Right atrium auricular region (tissue), 2 donors: Measurements from ENCODE around the gene ADAM30. TPM values are rescaled to one million over a fixed set of nuclear protein-coding genes. Genes with fewer than 3 reads are reported as not detected.

Experiments used
- DNase-seq: peaks from one replicate; pipeline ENCODE4 v3.0.0-alpha.2; 2019; ENCODE audit warnings: low spot score
- H3K27ac ChIP-seq, 2 donors: fragments of 200-600 bp; sonication (generic); 1 replicate in 1 of 2; 2 replicates in 1 of 2; pipeline ENCODE4 v1.5.1; 2016 to 2019
- H3K27me3 ChIP-seq, 2 donors: fragments of 200-600 bp; sonication (generic); one replicate each; pipeline versions ENCODE4 v1.5.1 to v1.6.0; 2017 to 2019
- H3K36me3 ChIP-seq: fragments of 200-600 bp; sonication (generic); one replicate; pipeline ENCODE4 v1.5.1; 2016
- H3K4me1 ChIP-seq, 2 donors: fragments of 200-600 bp; sonication (generic); one replicate each; pipeline versions ENCODE4 v1.5.1 to v1.6.0; 2017 to 2019
- H3K4me3 ChIP-seq, 2 donors: fragments of 200-600 bp; sonication (generic); 1 replicate in 1 of 2; 2 replicates in 1 of 2; pipeline ENCODE4 v1.5.1; 2017 to 2019; ENCODE audit warnings: mild to moderate bottlenecking in 1 of 2, moderate library complexity in 1 of 2
- H3K9me3 ChIP-seq, 2 donors: fragments of 200-600 bp; sonication (generic); one replicate each; pipeline ENCODE4 v1.5.1; 2019
- total RNA-seq, 2 donors: library from RNA; depleted of rRNA; stranded (reverse); fragments of >200 nt; gene quantifications; one replicate each; pipeline ENCODE4 v1.1.0, GENCODE V29; 2016
- TF ChIP-seq, protein P1 (sequence below), 2 donors: fragments of 200-600 bp; sonication (generic); IDR thresholded peaks; one replicate each; pipeline ENCODE4 v1.5.1; 2019; ENCODE audit warnings: antibody characterized with exemption in 2 of 2

Gene ADAM30
- total RNA-seq, 2 donors from 2014 or later, result not detected

DNA sequence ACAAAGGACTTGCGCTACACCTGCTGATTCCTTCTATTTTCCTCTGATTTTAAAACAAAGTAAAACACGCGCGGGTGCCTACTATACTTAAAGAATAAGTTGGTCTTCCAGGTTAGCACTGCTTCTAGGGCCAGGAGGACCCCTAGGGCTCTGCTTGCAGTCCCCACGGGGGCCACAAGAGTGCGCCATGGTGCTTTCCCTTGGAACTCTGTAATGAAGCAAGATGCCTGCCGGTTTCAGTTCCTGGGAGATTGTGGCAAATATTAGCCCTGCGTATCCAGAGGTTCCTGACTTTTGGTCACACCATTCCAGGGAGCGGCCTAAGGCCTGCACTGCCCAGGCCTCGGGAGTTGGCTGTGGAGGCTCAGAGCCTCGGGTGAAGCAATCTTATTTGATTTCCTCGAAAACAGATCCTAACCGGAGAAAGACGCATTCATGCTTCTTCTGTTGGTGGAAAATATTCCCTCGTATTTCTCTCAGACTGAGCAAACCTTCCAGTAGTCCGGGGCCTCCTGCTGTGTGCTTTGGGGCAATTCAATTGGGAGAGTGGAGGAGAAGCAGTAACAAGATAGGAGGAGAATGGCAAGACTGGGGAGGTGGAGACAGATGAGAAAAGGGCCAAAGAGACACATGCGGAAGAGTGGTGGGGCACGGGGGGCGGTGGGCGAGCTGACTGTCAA is 25.3 kb downstream of the ADAM30 start:
- H3K36me3 ChIP-seq, result no peaks in the 10 kb centered on the region
- TF ChIP-seq, protein P1, sequence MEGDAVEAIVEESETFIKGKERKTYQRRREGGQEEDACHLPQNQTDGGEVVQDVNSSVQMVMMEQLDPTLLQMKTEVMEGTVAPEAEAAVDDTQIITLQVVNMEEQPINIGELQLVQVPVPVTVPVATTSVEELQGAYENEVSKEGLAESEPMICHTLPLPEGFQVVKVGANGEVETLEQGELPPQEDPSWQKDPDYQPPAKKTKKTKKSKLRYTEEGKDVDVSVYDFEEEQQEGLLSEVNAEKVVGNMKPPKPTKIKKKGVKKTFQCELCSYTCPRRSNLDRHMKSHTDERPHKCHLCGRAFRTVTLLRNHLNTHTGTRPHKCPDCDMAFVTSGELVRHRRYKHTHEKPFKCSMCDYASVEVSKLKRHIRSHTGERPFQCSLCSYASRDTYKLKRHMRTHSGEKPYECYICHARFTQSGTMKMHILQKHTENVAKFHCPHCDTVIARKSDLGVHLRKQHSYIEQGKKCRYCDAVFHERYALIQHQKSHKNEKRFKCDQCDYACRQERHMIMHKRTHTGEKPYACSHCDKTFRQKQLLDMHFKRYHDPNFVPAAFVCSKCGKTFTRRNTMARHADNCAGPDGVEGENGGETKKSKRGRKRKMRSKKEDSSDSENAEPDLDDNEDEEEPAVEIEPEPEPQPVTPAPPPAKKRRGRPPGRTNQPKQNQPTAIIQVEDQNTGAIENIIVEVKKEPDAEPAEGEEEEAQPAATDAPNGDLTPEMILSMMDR (IDR thresholded peaks at IDR 0.05), result peak; percentile 77 to 89
- H3K27me3 ChIP-seq, result no peaks in the 10 kb centered on the region
- H3K9me3 ChIP-seq, result no peaks in the 10 kb centered on the region
- H3K4me3 ChIP-seq, result peak overlapping the region in 1 of 2 donors; percentile 25
- H3K27ac ChIP-seq, result no peak overlapping the region
- peaks cover 0 to 16% of the 10 kb centered on the region in 2 donors for H3K4me1 ChIP-seq
- DNase-seq, result peak; percentile 83

DNA sequence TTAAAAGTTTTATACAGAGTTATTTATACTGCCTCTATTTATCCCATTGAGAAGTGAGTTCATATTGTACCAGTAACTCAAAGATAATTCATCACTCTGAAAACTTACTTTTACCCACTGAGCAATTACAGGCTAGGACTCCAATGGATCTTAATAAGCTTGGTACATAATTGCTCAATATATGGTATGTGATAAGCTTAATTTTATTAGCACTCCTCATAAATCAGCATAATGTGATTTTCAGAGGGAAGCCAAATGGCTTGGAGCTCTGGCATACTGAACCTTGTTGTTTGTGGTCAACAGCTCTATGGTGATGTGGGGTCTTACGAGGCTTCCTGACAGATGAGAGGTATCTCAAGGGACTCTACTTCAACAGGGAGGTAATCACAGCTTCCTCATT is 26.3 kb downstream of the ADAM30 start:
- H3K4me3 ChIP-seq, result no peak overlapping the region
- H3K36me3 ChIP-seq, result no peaks in the 10 kb centered on the region
- H3K9me3 ChIP-seq, result no peaks in the 10 kb centered on the region
- no peaks in the 10 kb centered on the region for H3K27me3 ChIP-seq
- peaks cover 0 to 16% of the 10 kb centered on the region in 2 donors for H3K4me1 ChIP-seq
- no peak for DNase-seq
- TF ChIP-seq, protein P1 (IDR thresholded peaks at IDR 0.05), result no peak
- H3K27ac ChIP-seq, result no peak overlapping the region

DNA sequence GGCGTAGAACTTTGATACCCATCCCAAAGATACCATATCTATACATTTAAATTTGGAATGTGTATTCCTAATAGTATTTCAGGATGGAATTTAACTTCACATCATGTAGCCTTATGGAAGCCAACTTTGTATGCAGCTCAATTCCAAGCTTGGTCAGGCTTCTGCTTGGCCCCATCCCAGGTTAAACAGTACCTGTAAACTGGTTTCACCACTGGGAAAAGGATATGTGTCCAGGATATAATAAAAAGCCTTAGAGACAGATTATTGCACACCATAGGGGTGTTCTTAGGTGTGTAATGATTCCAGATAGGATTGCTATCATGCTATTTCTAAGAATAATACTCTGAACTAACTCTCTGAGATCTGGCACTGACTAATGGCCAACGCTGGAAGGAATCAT is 28.1 kb downstream of the ADAM30 start:
- DNase-seq, result no peak
- Histone ChIP-seq H3K9me3 (no peaks in the 10 kb centered on the region), H3K4me1 (peaks cover 0 to 6% of the 10 kb centered on the region in 2 donors), H3K36me3 (no peaks in the 10 kb centered on the region), H3K27ac (no peak overlapping the region), H3K4me3 (no peak overlapping the region), H3K27me3 (no peaks in the 10 kb centered on the region)
- TF ChIP-seq, protein P1 (IDR thresholded peaks at IDR 0.05), result no peak

DNA sequence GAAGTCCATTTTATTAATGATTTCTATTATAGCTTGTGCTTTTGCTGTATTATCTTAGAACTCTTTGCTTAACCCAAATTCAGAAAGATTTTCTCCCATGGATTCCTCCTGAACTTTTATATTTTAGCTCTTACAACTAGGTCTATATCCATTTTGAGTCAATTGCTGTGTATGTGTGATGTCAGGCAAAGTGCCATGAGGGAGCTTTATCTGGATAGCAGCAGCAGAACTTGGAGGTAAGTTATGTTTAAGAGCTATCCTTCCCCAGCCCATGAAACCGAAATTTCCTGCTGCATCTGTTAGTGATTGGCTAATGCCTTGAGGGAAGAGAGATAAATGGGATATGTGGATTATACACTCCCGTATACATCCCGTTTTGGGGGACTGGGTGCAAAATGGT is 29.9 kb downstream of the ADAM30 start:
- Histone ChIP-seq H3K9me3 (no peaks in the 10 kb centered on the region), H3K4me3 (no peak overlapping the region), H3K27me3 (no peaks in the 10 kb centered on the region), H3K4me1 (peaks cover 0 to 4% of the 10 kb centered on the region in 2 donors), H3K36me3 (no peaks in the 10 kb centered on the region), H3K27ac (no peak overlapping the region)
- TF ChIP-seq, protein P1 (IDR thresholded peaks at IDR 0.05), result no peak
- DNase-seq, result no peak

DNA sequence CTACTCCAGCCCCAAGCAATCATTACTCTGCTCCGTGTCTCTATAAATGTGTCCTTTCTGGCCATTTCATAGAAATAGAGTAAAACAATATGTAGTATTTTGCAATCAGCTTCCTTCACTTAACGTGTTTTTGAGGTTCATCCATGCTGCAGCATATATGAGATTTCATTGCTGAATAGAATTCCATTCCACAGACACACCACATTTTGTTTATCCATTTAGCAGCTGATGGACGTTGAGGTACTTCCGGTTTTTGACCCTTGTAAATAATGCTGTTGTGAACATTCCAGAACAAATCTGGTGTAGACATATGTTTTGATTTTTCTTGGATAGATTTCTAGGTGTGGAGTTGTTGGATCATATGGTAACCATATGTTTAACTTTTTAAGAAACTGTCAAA is 30.7 kb downstream of the ADAM30 start:
- no peaks in the 10 kb centered on the region for H3K36me3 ChIP-seq
- H3K27me3 ChIP-seq, result no peaks in the 10 kb centered on the region
- TF ChIP-seq, protein P1 (IDR thresholded peaks at IDR 0.05), result no peak
- no peak overlapping the region for H3K4me3 ChIP-seq
- no peak for DNase-seq
- no peaks in the 10 kb centered on the region for H3K9me3 ChIP-seq
- H3K27ac ChIP-seq, result no peak overlapping the region
- H3K4me1 ChIP-seq, result no peaks in the 10 kb centered on the region

DNA sequence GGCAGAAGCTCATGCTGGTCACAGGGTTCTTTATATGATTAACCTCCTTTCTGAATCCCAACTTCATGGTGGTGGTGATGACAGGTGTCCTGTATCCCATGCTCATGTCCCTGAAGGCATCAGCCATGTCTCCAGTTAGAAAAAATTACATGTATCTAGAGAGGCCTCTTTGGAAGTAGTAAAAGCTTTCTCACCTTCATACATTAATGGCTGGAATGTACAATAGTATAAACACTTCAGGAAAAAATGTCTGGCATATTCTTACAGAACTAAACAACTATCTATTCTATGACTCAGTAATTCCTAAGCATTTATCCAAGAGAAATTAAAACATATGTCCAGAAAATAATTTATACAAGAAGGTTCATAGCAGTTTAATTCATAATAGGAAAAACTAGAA is 34.0 kb downstream of the ADAM30 start:
- no peaks in the 10 kb centered on the region for H3K27me3 ChIP-seq
- H3K4me1 ChIP-seq, result no peaks in the 10 kb centered on the region
- TF ChIP-seq, protein P1 (IDR thresholded peaks at IDR 0.05), result no peak
- H3K4me3 ChIP-seq, result no peak overlapping the region
- H3K27ac ChIP-seq, result no peak overlapping the region
- no peaks in the 10 kb centered on the region for H3K36me3 ChIP-seq
- DNase-seq, result no peak
- no peaks in the 10 kb centered on the region for H3K9me3 ChIP-seq
